ENCODE measurements around the gene STOML1.

DNA sequence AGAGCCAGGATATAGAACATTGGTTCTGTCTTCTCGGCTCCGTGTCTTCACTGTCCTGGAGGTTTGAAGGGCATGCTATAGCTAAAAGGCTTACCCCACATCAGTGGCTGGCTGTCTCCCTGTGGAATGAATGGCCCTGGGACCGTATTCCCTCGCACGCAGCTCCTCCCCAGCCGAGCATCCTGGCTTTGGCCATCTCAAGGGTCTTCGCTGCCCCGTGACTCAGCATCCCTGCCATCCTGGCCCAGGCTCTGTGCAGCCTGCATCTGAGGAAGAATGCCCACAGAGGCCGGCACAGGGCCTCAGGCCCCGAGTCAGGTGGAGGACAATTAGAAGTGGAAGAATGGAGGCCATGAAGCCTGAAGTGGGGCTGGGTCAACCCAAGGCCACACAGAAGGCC lies 54.8 kb downstream of the STOML1 start:
- TF ChIP-seq SIN3A (IDR thresholded peaks at IDR 0.05; ENCODE audit: borderline replicate concordance in 2 of 2, control insufficient read depth in 1 of 2, low read depth in 2 of 2, low read length in 2 of 2), result no peak
- no peak for TF ChIP-seq CBFB (CRISPR knock-in tag; IDR thresholded peaks at IDR 0.05)
- TF ChIP-seq, protein P1, sequence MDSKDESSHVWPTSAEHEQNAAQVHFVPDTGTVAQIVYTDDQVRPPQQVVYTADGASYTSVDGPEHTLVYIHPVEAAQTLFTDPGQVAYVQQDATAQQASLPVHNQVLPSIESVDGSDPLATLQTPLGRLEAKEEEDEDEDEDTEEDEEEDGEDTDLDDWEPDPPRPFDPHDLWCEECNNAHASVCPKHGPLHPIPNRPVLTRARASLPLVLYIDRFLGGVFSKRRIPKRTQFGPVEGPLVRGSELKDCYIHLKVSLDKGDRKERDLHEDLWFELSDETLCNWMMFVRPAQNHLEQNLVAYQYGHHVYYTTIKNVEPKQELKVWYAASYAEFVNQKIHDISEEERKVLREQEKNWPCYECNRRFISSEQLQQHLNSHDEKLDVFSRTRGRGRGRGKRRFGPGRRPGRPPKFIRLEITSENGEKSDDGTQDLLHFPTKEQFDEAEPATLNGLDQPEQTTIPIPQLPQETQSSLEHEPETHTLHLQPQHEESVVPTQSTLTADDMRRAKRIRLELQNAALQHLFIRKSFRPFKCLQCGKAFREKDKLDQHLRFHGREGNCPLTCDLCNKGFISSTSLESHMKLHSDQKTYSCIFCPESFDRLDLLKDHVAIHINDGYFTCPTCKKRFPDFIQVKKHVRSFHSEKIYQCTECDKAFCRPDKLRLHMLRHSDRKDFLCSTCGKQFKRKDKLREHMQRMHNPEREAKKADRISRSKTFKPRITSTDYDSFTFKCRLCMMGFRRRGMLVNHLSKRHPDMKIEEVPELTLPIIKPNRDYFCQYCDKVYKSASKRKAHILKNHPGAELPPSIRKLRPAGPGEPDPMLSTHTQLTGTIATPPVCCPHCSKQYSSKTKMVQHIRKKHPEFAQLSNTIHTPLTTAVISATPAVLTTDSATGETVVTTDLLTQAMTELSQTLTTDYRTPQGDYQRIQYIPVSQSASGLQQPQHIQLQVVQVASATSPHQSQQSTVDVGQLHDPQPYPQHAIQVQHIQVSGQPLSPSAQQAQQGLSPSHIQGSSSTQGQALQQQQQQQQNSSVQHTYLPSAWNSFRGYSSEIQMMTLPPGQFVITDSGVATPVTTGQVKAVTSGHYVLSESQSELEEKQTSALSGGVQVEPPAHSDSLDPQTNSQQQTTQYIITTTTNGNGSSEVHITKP (IDR thresholded peaks at IDR 0.05; ENCODE audit: partially characterized antibody), result no peak
